Mammary epithelial cell (primary cell): ENCODE measurements around the gene APC2.

ENCODE experiments used
- CTCF ChIP-seq, 2 donors: IDR thresholded peaks in 1 of 2; conservative IDR thresholded peaks in 1 of 2; 2 replicates each; pipeline ENCODE4 v1.5.1; 2011 to 2012; ENCODE audit warnings: inconsistent platforms in 2 of 2, low read length in 2 of 2, mild to moderate bottlenecking in 2 of 2, control low read depth in 1 of 2, low read depth in 1 of 2; ENCODE audit not compliant: insufficient read depth in 1 of 2; ENCODE audit errors: extremely low read depth in 1 of 2
- EZH2 ChIP-seq: IDR thresholded peaks from 2 replicates; pipeline ENCODE4 v1.6.1; 2012; ENCODE audit warnings: low read length, inconsistent platforms, borderline replicate concordance

- TF ChIP-seq CTCF (conservative IDR thresholded peaks at IDR 0.05 in 1 of 2, IDR thresholded peaks at IDR 0.05 in 1 of 2; ENCODE audit: extremely low read depth in 1 of 2, insufficient read depth in 1 of 2, low read depth in 1 of 2, low read length in 2 of 2) (no peak), EZH2 (peak; percentile 41)
Measured at GRCh38 chr19:1445932-1446712, 3.8 kb upstream of the APC2 start.
